KMS-11 (cell line): ENCODE results near the gene SPRR2E.

ENCODE experiments used
- H2AFZ ChIP-seq: fragments of 200-600 bp; sonication (generic); 2 replicates; pipeline ENCODE4 v1.6.1; 2016; ENCODE audit warnings: antibody characterized with exemption, mixed run types, low read depth
- H3K27ac ChIP-seq: fragments of 200-600 bp; sonication (generic); 2 replicates; pipeline ENCODE4 v1.6.1; 2016; ENCODE audit warnings: mild to moderate bottlenecking, mixed run types
- H3K27me3 ChIP-seq: fragments of 200-600 bp; sonication (generic); 2 replicates; pipeline ENCODE4 v1.6.1; 2017; ENCODE audit warnings: mild to moderate bottlenecking, low read depth, mixed run types, moderate library complexity; ENCODE audit not compliant: insufficient read depth
- H3K36me3 ChIP-seq: fragments of 200-600 bp; sonication (generic); 2 replicates; pipeline ENCODE4 v1.6.1; 2017; ENCODE audit warnings: mild to moderate bottlenecking, mixed run types; ENCODE audit not compliant: insufficient read depth
- H3K4me1 ChIP-seq: fragments of 200-600 bp; sonication (generic); 2 replicates; pipeline ENCODE4 v1.6.1; 2016; ENCODE audit warnings: mild to moderate bottlenecking, low read depth, mixed run types; ENCODE audit not compliant: poor library complexity, severe bottlenecking
- H3K4me2 ChIP-seq: fragments of 200-600 bp; sonication (generic); 2 replicates; pipeline ENCODE4 v1.7.0; 2016; ENCODE audit warnings: mild to moderate bottlenecking, mixed run types
- H3K4me3 ChIP-seq: fragments of 200-600 bp; sonication (generic); IDR thresholded peaks from 2 replicates; pipeline ENCODE4 v1.6.1; 2017; ENCODE audit warnings: low read depth, low read length, mixed read lengths; ENCODE audit not compliant: insufficient read depth
- H3K79me2 ChIP-seq: fragments of 200-600 bp; sonication (generic); 2 replicates; pipeline ENCODE4 v1.6.1; 2016; ENCODE audit warnings: low read depth, mixed run types; ENCODE audit not compliant: insufficient read depth
- H3K9ac ChIP-seq: fragments of 200-600 bp; sonication (generic); 2 replicates; pipeline ENCODE4 v1.6.1; 2016; ENCODE audit warnings: mild to moderate bottlenecking, mixed run types
- H4K20me1 ChIP-seq: fragments of 200-600 bp; sonication (generic); 2 replicates; pipeline ENCODE4 v1.6.1; 2016; ENCODE audit warnings: mild to moderate bottlenecking, mixed run types; ENCODE audit not compliant: insufficient read depth
- TF ChIP-seq, protein P1 (sequence below): fragments of 200-600 bp; sonication (generic); conservative IDR thresholded peaks from 2 replicates; pipeline ENCODE4 v1.6.1; 2017; ENCODE audit warnings: low read depth, mild to moderate bottlenecking, antibody characterized with exemption, low read length, moderate library complexity, mixed read lengths

The SPRR2E gene

DNA sequence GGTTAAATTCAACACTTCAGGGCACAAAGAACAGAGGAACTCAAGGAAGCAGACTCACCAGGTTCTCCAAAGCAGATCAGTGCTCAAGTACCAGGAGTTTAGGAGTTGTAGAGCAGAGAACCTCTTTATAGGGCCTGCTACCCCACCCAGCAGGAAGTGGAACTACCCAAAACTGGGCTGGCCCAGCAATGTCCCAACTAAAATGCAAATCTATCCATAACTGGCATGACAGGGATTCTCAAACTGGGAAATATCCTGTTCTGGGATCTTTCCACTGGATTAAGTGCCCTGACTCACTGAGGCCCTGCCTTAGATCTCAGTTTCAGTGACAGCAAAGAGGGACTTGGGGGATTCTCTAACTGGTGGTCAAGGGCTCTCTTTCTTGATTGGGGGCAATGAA lies at the start of gene SPRR2E:
SPRR2E (minus strand) TSS at position 101 of the 400 bp plus-strand sequence. CDS start 775 bp downstream, outside the sequence.
- TF ChIP-seq, protein P1, sequence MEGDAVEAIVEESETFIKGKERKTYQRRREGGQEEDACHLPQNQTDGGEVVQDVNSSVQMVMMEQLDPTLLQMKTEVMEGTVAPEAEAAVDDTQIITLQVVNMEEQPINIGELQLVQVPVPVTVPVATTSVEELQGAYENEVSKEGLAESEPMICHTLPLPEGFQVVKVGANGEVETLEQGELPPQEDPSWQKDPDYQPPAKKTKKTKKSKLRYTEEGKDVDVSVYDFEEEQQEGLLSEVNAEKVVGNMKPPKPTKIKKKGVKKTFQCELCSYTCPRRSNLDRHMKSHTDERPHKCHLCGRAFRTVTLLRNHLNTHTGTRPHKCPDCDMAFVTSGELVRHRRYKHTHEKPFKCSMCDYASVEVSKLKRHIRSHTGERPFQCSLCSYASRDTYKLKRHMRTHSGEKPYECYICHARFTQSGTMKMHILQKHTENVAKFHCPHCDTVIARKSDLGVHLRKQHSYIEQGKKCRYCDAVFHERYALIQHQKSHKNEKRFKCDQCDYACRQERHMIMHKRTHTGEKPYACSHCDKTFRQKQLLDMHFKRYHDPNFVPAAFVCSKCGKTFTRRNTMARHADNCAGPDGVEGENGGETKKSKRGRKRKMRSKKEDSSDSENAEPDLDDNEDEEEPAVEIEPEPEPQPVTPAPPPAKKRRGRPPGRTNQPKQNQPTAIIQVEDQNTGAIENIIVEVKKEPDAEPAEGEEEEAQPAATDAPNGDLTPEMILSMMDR = no peak
- no peaks in the 10 kb centered on the region for H4K20me1 ChIP-seq
- H2AFZ ChIP-seq = no peak within 1 kb of the TSS
- H3K36me3 ChIP-seq = no peaks in the 10 kb centered on the region
- H3K9ac ChIP-seq = no peak within 1 kb of the TSS
- no peaks in the 10 kb centered on the region for H3K4me1 ChIP-seq
- H3K27ac ChIP-seq = no peak within 1 kb of the TSS
- no peaks in the 10 kb centered on the region for H3K27me3 ChIP-seq
- H3K4me3 ChIP-seq = no peak within 1 kb of the TSS
- no peaks in the 10 kb centered on the region for H3K79me2 ChIP-seq
- no peak within 1 kb of the TSS for H3K4me2 ChIP-seq

DNA sequence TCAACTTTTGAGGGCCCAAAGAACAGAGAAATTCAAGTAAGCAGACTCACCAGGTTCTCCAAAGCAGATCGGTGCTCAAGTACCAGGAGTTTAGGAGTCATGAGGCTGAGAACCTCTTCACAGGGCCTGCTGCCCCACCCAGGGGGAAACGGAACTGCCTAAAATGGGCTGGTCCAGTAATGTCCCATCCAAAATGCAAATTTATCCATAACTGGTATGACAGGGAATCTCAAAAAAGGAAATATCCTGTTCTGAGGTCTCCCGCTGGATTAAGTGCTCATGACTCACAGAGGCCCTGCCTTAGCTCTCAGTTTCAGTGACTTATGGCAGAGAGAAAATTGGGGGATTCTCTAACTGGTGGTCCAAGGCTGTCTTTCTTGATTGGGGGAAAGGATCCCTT lies 47.1 kb upstream of the SPRR2E start:
- Histone ChIP-seq H3K4me3 (no peak overlapping the region), H3K9ac (no peak overlapping the region), H3K27ac (no peak overlapping the region), H2AFZ (no peak overlapping the region), H3K79me2 (no peaks in the 10 kb centered on the region), H3K27me3 (no peaks in the 10 kb centered on the region), H3K4me2 (no peak overlapping the region), H4K20me1 (no peaks in the 10 kb centered on the region), H3K4me1 (peaks cover 14% of the 10 kb centered on the region), H3K36me3 (no peaks in the 10 kb centered on the region)
- TF ChIP-seq, protein P1 = no peak

DNA sequence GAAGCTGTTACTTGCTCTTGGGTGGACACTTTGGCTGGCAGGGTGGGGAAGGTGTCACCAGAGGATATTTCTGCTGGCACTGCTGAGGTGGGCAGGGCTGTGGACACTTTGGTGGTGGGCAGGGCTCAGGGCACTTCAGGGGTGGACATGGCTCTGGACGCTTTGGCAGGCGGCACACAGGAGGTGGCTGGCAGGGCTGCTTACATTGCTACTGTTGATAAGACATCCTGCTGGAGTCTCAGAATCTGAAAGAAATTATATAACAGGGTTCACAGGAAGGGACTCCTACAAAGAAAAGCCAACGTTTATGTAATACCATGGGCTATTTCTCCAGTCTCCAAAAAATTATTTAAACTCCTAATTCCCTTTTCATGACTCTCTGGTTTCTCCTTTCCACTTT lies 46.2 kb upstream of the SPRR2E start:
- Histone ChIP-seq H3K27me3 (no peaks in the 10 kb centered on the region), H3K4me2 (no peak overlapping the region), H4K20me1 (no peaks in the 10 kb centered on the region), H3K27ac (no peak overlapping the region), H3K79me2 (no peaks in the 10 kb centered on the region), H3K4me1 (peaks cover 14% of the 10 kb centered on the region), H3K36me3 (no peaks in the 10 kb centered on the region), H2AFZ (no peak overlapping the region), H3K9ac (no peak overlapping the region), H3K4me3 (no peak overlapping the region)
- TF ChIP-seq, protein P1 = no peak

DNA sequence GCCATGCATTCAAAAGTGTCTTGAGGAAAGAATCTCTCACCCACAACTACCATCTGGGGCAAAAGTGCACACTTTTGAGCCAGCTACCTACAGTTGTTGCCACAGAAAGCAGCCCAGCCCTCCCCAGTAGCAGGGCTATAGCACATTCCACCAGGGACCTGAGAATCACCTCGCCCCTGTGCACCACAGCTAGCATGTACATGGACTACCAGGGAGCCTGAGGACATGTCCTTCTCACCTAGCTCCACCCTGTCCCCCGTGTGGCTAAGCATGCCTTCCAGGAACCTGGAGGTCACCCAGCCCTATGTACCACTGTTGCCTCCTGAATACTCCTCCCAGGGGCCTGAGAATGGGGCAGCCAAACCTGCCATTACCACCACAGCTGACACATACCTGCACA lies 39.4 kb upstream of the SPRR2E start:
- Histone ChIP-seq H3K79me2 (no peaks in the 10 kb centered on the region), H3K4me3 (no peak overlapping the region), H3K9ac (no peak overlapping the region), H3K4me2 (no peak overlapping the region), H2AFZ (no peak overlapping the region), H3K36me3 (no peaks in the 10 kb centered on the region), H3K27ac (no peak overlapping the region), H4K20me1 (no peaks in the 10 kb centered on the region), H3K27me3 (no peaks in the 10 kb centered on the region), H3K4me1 (peaks cover 11% of the 10 kb centered on the region)
- TF ChIP-seq, protein P1 = no peak
